Measurements from ENCODE around the gene TTC7B. TPM values are rescaled to one million over a fixed set of nuclear protein-coding genes. Genes with fewer than 3 reads are reported as not detected.

TTC7B gene
- total and polyA plus RNA-seq, 2 experiments from 2014 or later: 7.9 to 28.6 TPM

DNA sequence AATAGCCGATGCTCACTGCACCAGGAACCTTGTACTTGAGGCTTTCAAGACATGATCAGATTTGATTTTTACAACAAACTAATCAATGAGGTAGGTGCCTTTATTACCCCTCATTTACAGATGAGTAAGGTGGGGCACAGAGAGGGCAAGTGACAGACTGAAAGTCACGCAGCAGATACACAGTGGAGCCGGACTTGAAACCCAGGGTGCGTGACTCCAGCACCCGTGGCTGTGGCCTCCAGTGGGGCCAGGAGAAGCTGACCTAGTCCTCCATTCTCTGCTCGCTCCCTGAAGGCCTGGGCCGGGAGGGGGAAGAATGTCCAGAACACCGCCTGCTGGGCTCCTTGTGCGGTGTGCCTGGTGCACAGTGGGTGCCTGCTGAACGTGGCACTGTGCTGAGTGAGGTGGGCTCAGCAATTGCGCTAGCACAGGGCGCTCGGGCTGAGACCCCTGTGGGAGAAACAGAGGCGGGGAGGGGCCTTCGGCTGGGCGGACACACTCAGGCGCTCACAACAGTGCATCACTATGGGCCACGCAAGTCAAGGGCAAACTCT is 294.2 kb downstream of the TTC7B start:
- no peak overlapping the region for H3K27ac ChIP-seq (ENCODE audit: low read depth)
- H3K4me1 ChIP-seq (ENCODE audit: insufficient read depth): no peaks in the 10 kb centered on the region
- peaks cover 12% of the 10 kb centered on the region; the same call in 1 of the 3 replicates for H3K9me3 Mint-ChIP-seq
- peaks cover 14% of the 10 kb centered on the region for H3K27me3 Mint-ChIP-seq (ENCODE audit: insufficient read depth, low read depth, poor library complexity)
- no peaks in the 10 kb centered on the region for H3K36me3 ChIP-seq (ENCODE audit: insufficient read depth)
- no peaks in the 10 kb centered on the region for H3F3A ChIP-seq (replicated peaks; ENCODE audit: low read depth)
- TF ChIP-seq EZH2phosphoT487 (IDR thresholded peaks at IDR 0.05; ENCODE audit: unreplicated experiment): no peak
- no peak for TF ChIP-seq STAT1 (IDR thresholded peaks at IDR 0.05; ENCODE audit: unreplicated experiment)
- ATAC-seq: no peak
- no peak overlapping the region for H3K4me2 ChIP-seq
- H4K20me1 ChIP-seq (replicated peaks; ENCODE audit: insufficient read depth): no peaks in the 10 kb centered on the region
- peaks cover 9% of the 10 kb centered on the region for H3K4me1 Mint-ChIP-seq
- H3K4me3 Mint-ChIP-seq: no peak overlapping the region
- no peaks in the 10 kb centered on the region for H3K79me2 ChIP-seq (replicated peaks; ENCODE audit: insufficient read depth)
- peaks cover 4% of the 10 kb centered on the region; the same call in 2 of the 3 replicates for H3K36me3 Mint-ChIP-seq (ENCODE audit: low read depth)
- H3K4me3 ChIP-seq: no peak overlapping the region
- DNase-seq (ENCODE audit: low spot score): no peak
- no peak overlapping the region; the same call in 1 of the 2 replicates for H3K27ac Mint-ChIP-seq
- no peaks in the 10 kb centered on the region for H3K9me2 ChIP-seq (ENCODE audit: insufficient read depth)
- no peaks in the 10 kb centered on the region for H3K27me3 ChIP-seq (ENCODE audit: insufficient read depth)
- no peak overlapping the region for H2AFZ ChIP-seq

DNA sequence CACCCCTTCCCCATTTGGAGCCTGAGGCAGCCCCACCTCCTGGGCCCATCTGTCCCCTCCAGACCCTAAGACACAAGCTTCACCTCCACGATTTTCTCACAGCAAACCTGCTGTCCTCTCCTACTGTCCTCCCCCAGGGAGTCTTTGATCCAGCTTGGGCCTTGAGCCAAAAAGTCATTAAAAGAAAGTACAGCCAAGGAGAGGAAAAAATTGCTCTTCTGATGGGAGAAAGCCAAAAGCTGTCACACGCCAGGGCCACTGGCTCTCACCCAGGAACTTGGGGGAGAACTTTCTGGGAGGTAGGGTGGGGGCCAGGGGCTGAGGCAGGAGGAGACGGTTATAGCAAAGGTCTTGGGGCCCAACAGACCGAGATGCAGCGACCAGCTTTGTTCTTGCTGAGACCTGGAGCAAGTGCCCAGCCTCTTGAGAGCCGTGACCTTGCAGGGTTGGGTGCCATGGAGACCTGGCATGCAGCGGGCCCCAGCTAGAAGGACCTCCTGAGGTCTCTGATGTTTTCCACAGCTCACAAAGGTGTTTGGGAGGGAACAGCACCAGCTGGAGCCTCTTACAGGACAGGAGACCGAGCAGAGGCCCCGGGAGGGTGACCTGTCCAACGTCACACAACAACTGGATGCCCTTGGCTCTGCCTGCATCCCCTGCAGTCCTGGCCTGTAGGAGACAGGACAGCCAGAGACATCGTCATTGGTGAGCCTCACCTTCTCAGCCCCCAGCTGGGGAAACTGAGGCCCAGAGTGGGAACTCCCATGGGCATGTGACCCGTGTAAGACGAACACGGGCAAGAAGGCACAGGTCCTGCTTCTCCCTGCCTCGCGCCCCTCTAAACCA is 294.9 kb downstream of the TTC7B start:
- Histone ChIP-seq H3K79me2 (replicated peaks; ENCODE audit: insufficient read depth) (no peaks in the 10 kb centered on the region), H4K20me1 (replicated peaks; ENCODE audit: insufficient read depth) (no peaks in the 10 kb centered on the region), H3F3A (replicated peaks; ENCODE audit: low read depth) (no peaks in the 10 kb centered on the region), H3K36me3 (ENCODE audit: insufficient read depth) (no peaks in the 10 kb centered on the region), H3K27ac (ENCODE audit: low read depth) (no peak overlapping the region), H3K27me3 (ENCODE audit: insufficient read depth) (no peaks in the 10 kb centered on the region), H3K4me2 (no peak overlapping the region), H2AFZ (no peak overlapping the region), H3K9me2 (ENCODE audit: insufficient read depth) (no peaks in the 10 kb centered on the region), H3K4me1 (ENCODE audit: insufficient read depth) (no peaks in the 10 kb centered on the region), H3K4me3 (no peak overlapping the region)
- Mint-ChIP-seq H3K36me3 (ENCODE audit: low read depth) (no peaks in the 10 kb centered on the region; the same call in 2 of the 3 replicates), H3K27me3 (ENCODE audit: insufficient read depth, low read depth, poor library complexity) (peaks cover 14% of the 10 kb centered on the region), H3K27ac (peak overlapping the region; percentile 12; the same call in 1 of the 2 replicates), H3K4me1 (peaks cover 9% of the 10 kb centered on the region), H3K9me3 (peaks cover 5% of the 10 kb centered on the region; the same call in 1 of the 3 replicates), H3K4me3 (no peak overlapping the region)
- DNase-seq (ENCODE audit: low spot score): no peak
- no peak for ATAC-seq
- TF ChIP-seq ZNF114 (CRISPR knock-in tag; IDR thresholded peaks at IDR 0.05) (no peak), EZH2 (IDR thresholded peaks at IDR 0.05; ENCODE audit: low read depth, unreplicated experiment) (no peak)
- TF ChIP-seq, protein P1, sequence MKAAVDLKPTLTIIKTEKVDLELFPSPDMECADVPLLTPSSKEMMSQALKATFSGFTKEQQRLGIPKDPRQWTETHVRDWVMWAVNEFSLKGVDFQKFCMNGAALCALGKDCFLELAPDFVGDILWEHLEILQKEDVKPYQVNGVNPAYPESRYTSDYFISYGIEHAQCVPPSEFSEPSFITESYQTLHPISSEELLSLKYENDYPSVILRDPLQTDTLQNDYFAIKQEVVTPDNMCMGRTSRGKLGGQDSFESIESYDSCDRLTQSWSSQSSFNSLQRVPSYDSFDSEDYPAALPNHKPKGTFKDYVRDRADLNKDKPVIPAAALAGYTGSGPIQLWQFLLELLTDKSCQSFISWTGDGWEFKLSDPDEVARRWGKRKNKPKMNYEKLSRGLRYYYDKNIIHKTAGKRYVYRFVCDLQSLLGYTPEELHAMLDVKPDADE (IDR thresholded peaks at IDR 0.05): no peak

- Mint-ChIP-seq H3K4me1 (peaks cover 9% of the 10 kb centered on the region), H3K36me3 (ENCODE audit: low read depth) (no peaks in the 10 kb centered on the region; the same call in 2 of the 3 replicates), H3K9me3 (peaks cover 5% of the 10 kb centered on the region; the same call in 1 of the 3 replicates), H3K4me3 (no peak overlapping the region), H3K27me3 (ENCODE audit: insufficient read depth, low read depth, poor library complexity) (peaks cover 14% of the 10 kb centered on the region), H3K27ac (no peak overlapping the region)
- Histone ChIP-seq H3K4me3 (no peak overlapping the region), H3K4me2 (no peak overlapping the region), H4K20me1 (replicated peaks; ENCODE audit: insufficient read depth) (no peaks in the 10 kb centered on the region), H3K27me3 (ENCODE audit: insufficient read depth) (no peaks in the 10 kb centered on the region), H2AFZ (no peak overlapping the region; the same call in 1 of the 2 replicates), H3K9me2 (ENCODE audit: insufficient read depth) (no peaks in the 10 kb centered on the region), H3K36me3 (ENCODE audit: insufficient read depth) (no peaks in the 10 kb centered on the region), H3K27ac (ENCODE audit: low read depth) (no peak overlapping the region), H3F3A (replicated peaks; ENCODE audit: low read depth) (no peaks in the 10 kb centered on the region), H3K79me2 (replicated peaks; ENCODE audit: insufficient read depth) (no peaks in the 10 kb centered on the region), H3K4me1 (ENCODE audit: insufficient read depth) (no peaks in the 10 kb centered on the region)
- DNase-seq (ENCODE audit: low spot score): no peak
- no peak for ATAC-seq
- TF ChIP-seq, protein P2, sequence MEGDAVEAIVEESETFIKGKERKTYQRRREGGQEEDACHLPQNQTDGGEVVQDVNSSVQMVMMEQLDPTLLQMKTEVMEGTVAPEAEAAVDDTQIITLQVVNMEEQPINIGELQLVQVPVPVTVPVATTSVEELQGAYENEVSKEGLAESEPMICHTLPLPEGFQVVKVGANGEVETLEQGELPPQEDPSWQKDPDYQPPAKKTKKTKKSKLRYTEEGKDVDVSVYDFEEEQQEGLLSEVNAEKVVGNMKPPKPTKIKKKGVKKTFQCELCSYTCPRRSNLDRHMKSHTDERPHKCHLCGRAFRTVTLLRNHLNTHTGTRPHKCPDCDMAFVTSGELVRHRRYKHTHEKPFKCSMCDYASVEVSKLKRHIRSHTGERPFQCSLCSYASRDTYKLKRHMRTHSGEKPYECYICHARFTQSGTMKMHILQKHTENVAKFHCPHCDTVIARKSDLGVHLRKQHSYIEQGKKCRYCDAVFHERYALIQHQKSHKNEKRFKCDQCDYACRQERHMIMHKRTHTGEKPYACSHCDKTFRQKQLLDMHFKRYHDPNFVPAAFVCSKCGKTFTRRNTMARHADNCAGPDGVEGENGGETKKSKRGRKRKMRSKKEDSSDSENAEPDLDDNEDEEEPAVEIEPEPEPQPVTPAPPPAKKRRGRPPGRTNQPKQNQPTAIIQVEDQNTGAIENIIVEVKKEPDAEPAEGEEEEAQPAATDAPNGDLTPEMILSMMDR (conservative IDR thresholded peaks at IDR 0.05; ENCODE audit: low read depth in 2 of 2): no peak
- no peak for TF ChIP-seq POLR2AphosphoS5 (IDR thresholded peaks at IDR 0.05; ENCODE audit: low read depth)
- TF ChIP-seq, protein P1 (IDR thresholded peaks at IDR 0.05): no peak
- TF ChIP-seq ZNF114 (CRISPR knock-in tag; IDR thresholded peaks at IDR 0.05): no peak
- TF ChIP-seq REST (IDR thresholded peaks at IDR 0.05; ENCODE audit: unreplicated experiment): no peak
- TF ChIP-seq ZNF331 (CRISPR knock-in tag; IDR thresholded peaks at IDR 0.05; ENCODE audit: low read depth): no peak
- no peak for TF ChIP-seq JUNB (IDR thresholded peaks at IDR 0.05; ENCODE audit: unreplicated experiment)
Measured at GRCh38 chr14:90520326-90520725, 295.9 kb downstream of the TTC7B start.

Measured in GM23338 (cell line).